HG03571 (cell line): ENCODE data around the gene MED29.
"Not testable (repeated sequence)": the region's sequence is repeated elsewhere in the genome, so short reads cannot be mapped to it uniquely, and the experiment has no call there.

Experiments
- ATAC-seq: cut with Tn5 transposase; IDR thresholded peaks from one replicate; pipeline ENCODE4 v1.9.1; 2021; ENCODE audit not compliant: unreplicated experiment

MED29 gene

GRCh38 chr19:39369200-39369599 is 22.0 kb upstream of the MED29 start:
- no peak for ATAC-seq

GRCh38 chr19:39370735-39371134 is 20.4 kb upstream of the MED29 start:
- ATAC-seq = no peak

DNA sequence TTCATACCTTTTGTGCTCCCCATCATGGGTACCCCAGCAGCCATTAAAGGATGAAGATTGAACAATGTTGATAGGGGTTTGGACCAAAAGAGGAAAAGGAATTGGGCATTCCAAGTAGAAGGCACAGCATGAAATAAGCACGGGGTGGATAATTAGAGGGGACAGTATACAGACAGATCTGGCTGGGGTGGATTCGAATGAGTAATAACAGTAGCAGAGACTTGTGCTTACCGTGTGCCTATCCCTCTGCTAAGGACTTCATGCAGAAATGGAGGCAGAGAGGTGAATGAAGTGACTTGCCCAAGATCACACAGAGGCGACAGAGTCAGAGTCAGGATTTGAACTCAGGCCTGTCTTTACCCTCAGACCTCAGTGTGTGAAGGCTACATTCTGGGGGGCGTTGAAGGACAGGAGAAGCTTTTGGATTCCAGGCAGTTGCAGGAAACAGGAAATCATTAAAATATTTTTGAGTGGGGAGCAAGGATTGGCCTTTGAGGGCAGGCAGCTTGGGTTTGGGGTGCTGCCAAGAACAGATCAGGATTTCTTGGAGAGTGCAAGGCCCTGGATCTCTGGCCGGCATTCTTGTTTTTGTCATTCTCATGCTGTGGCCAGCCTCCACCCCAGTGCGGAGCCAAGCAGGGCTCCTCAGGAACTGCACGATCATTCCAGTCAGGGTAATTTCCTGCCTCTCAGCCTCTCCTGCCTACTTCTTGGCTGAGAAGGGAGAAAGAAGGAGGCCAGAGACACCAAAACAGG is 19.0 kb upstream of the MED29 start:
- ATAC-seq = no peak

GRCh38 chr19:39372941-39373340 is 18.2 kb upstream of the MED29 start:
- ATAC-seq = no peak

DNA sequence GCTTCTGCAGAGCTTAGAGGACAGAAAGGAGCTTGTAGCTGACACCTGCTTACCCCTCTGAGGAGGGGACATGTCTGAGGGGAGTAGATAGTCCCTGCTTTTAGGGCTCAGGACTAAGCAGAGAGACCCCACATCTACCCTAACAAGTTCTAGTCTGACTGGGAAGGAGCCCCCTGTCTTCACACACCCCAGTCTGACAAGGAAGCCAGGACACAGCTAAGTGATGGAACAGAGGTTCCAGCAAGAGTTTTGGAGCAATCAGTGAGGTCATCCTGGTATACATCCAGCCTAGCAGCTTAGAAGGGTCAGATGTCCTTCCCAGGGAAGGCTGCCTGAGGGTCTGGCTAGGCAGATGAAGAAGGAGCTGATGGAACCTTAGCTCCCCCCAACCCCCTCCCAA is 15.2 kb upstream of the MED29 start:
- no peak for ATAC-seq

DNA sequence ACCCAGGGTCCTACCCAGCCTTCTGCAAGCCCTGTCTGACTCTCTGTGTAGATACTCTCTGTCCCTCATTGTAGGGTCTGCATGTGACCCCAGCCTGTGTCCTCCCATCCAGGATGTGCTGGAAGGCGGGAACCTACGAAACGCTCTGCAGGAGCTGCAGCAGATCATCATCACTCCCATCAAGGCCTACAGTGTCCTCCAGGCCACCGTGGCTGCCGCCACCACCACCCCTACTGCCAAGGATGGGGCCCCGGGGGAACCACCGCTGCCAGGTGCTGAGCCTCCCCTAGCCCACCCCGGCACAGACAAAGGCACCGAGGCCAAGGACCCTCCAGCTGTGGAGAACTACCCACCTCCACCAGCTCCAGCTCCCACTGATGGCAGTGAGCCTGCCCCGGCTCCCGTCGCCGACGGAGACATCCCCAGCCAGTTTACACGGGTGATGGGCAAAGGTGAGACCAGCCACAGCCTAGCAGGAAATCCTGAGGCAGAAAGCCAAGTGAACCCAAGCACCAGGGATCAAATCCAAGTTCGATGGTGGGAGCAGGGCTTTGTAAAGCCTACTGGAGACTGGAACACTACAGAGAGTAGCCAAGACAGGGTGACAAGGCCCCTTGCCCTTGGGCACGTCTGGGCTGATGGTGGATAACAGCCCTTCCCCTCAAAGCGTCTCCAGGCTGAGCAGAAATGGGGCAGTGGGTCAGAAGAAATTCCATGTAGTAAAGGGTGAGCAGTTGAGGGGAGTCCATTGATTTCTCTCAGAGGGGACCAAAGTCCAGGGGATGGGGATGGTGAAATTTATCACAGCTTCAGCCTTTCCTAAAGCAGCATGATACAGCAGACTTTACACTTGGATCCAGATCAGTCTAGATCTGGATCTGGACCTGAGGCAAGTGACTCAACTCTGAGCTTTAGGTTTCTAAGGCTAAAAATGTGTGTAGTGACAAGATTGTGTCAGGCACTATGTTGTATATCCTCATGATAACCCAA is 13.5 kb upstream of the MED29 start:
- ATAC-seq = no peak

DNA sequence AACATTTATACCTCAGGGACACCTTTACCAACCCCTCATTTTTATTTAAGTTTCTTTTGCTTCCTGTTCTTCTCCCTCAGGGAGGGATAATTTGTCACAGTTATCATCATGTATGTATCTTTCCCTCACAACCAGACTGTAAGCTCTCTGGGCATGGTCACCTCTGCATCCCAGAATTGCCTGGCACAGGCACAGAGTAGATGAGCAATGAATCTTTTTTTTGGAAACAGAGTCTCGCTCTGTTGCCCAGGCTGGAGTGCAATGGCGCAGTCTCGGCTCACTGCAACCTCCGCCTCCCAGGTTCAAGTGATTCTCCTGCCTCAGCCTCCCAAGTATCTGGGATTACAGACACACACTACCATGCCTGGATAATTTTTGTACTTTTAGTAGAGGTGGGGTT is 11.8 kb upstream of the MED29 start:
- not testable (repeated sequence) for ATAC-seq

DNA sequence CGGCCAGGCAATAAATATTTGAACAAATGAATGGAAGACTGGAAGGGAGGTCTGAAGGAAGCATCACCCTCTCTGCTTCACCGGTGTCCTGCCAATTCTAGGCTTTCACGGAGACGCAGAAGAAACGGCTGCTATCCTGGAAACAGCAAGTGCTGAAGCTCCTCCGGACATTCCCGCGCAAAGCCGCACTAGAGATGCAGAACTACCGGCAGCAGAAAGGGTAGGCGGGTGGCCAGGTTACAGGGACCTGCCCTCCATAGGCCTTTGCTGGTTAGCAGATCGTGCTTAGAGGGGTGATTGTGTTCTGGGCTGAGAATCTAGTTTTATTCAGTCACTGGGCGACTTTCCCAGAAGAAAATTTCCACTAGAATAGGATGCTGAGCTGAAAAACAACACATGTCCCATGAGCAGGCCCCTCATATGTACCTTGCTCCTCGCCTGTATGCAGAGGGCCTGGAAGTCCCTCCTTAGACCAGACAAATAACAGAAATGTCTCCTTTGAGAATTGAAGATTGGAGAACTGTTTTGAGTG is 11.2 kb upstream of the MED29 start:
- no peak for ATAC-seq

GRCh38 chr19:39380521-39381502 is 10.4 kb upstream of the MED29 start:
- no peak for ATAC-seq

- no peak for ATAC-seq
These were observed 9.1 kb upstream of the MED29 start for GRCh38 chr19:39381910-39382611.

- no peak for ATAC-seq
These were observed 8.0 kb upstream of the MED29 start for GRCh38 chr19:39382991-39383828.

GRCh38 chr19:39384839-39385568 is 6.2 kb upstream of the MED29 start:
- no peak for ATAC-seq

DNA sequence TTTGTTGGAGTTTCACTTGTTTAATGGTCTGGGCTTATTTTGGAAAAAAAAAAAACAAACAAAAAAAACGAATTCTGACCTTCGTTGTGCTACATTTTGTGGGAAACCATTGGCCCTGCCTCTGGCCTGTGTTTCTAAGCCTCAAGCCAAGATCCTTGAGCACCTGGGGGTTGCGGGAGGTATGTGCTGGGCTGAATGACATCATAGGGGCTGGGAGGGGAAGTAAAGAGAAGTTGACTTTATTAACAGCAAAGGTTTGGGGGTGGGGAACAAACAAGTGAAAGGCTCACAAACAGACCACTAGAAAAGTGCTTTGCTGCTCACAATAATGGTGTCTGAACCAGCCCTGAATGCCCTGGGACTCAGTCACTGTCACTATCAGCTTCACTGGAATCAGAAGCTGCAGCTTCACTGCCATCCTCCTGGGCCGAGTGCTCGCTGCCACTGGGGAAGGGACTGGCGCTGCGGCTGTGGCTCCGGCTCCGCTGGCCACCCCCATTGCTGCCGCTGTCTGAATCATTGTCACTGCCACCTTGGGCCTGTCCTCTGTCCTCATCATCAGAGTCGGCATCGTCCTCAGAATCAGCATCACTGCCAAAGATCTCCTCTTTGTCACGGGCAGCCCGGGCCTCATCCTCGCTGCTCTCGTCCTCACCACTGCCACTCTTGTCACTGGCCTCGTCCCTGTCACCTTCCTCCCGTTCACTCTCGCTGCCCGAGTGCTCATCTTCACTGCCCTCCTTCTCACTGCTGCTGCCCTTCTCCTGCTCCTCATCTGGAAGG is 5.4 kb upstream of the MED29 start:
- no peak for ATAC-seq

DNA sequence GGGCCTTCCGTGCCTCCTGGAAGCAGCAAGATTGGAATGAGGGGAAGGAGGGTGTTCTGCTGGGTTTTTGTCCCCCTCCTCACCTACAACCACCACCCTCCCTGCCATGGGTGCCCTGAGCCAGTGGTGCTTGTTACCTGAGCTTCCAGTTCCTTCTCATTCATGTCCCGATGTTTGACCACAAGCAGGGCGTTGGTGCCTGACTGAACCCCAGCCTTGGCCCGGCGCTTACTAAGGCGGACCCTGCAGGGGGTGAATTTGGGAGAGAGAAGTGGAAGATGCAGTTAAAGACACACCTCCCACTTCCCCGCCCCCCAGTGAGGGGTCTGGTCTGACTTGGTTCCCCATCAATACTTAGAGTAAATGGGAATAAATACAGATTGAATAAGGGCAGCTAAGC is 4.6 kb upstream of the MED29 start:
- ATAC-seq = no peak

DNA sequence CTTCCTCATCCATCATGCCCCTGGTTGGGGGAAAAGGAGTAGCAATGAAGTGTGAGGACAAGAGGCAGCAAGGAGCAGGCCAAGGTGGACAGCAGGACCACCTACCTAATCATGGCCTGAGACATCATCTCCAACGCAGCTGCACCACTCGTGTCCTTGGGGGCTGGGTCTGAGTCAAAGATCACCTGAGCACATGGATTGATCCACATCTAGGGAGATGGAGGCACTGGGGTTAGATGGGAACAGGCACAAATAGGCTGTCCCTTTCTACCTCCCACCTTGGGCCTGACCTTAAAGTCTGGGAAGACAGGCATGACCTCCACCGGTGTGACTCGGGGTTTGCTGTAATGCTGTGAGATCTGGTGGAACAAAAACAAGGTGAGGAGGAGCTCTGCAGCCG is 2.5 kb upstream of the MED29 start:
- ATAC-seq = no peak

- ATAC-seq = no peak
These were observed 1.4 kb upstream of the MED29 start for GRCh38 chr19:39389631-39390414.

DNA sequence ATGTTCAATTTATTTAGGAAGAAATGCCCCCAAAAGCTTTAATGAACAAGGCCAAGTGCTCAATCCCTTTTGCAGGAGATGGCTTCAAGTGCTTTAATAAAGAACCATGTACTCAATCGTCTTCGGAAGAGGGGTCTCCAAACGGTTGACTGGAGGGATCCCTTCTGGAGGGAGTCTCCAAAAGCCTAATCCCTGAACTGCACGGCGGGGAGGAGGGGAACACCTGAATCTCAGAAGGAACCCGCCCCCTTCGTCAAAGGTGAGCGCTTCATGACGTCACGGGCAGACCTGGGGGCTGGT is 777 bp upstream of the MED29 start:
- ATAC-seq = no peak
